ENCODE measurements around the gene PTEN.
"Not testable (repeated sequence)": the region's sequence is repeated elsewhere in the genome, so short reads cannot be mapped to it uniquely, and the experiment has no call there.

Gene PTEN

GRCh38 chr10:87841186-87841585 is 22.2 kb upstream of the PTEN start:
- Mint-ChIP-seq H3K36me3 (no peaks in the 10 kb centered on the region), H3K4me1 (peaks cover 9% of the 10 kb centered on the region), H3K27ac (no peak overlapping the region), H3K4me3 (no peak overlapping the region), H3K9me3 (no peaks in the 10 kb centered on the region), H3K27me3 (no peaks in the 10 kb centered on the region)
- ATAC-seq = no peak

- Mint-ChIP-seq H3K9me3 (no peaks in the 10 kb centered on the region), H3K36me3 (no peaks in the 10 kb centered on the region), H3K4me3 (no peak overlapping the region), H3K4me1 (peaks cover 6% of the 10 kb centered on the region), H3K27ac (no peak overlapping the region), H3K27me3 (no peaks in the 10 kb centered on the region)
- no peak for ATAC-seq
Measured at GRCh38 chr10:87842220-87842641, 21.2 kb upstream of the PTEN start.

GRCh38 chr10:87842776-87843497 is 20.5 kb upstream of the PTEN start:
- Mint-ChIP-seq H3K27me3 (no peaks in the 10 kb centered on the region), H3K4me1 (no peaks in the 10 kb centered on the region), H3K27ac (no peak overlapping the region), H3K9me3 (no peaks in the 10 kb centered on the region), H3K36me3 (no peaks in the 10 kb centered on the region), H3K4me3 (no peak overlapping the region)
- ATAC-seq = no peak

GRCh38 chr10:87843714-87844113 is 19.7 kb upstream of the PTEN start:
- Mint-ChIP-seq H3K36me3 (no peaks in the 10 kb centered on the region), H3K9me3 (no peaks in the 10 kb centered on the region), H3K27ac (no peak overlapping the region), H3K4me3 (no peak overlapping the region), H3K4me1 (no peaks in the 10 kb centered on the region), H3K27me3 (no peaks in the 10 kb centered on the region)
- no peak for ATAC-seq

- H3K27me3 Mint-ChIP-seq = no peaks in the 10 kb centered on the region
- no peak for ATAC-seq
Measured at GRCh38 chr10:87844837-87845623, 18.4 kb upstream of the PTEN start.

GRCh38 chr10:87845624-87845998 is 17.8 kb upstream of the PTEN start:
- Mint-ChIP-seq H3K36me3 (no peaks in the 10 kb centered on the region), H3K27me3 (no peaks in the 10 kb centered on the region)

More at GRCh38 chr10:87844837-87845623, 18.4 kb upstream of the PTEN start:
- H3K27ac Mint-ChIP-seq = no peak overlapping the region
- H3K4me1 Mint-ChIP-seq = no peaks in the 10 kb centered on the region
- no peak overlapping the region for H3K4me3 Mint-ChIP-seq
- no peaks in the 10 kb centered on the region for H3K36me3 Mint-ChIP-seq
- H3K9me3 Mint-ChIP-seq = no peaks in the 10 kb centered on the region

GRCh38 chr10:87846023-87846422 is 17.4 kb upstream of the PTEN start:
- no peaks in the 10 kb centered on the region for H3K9me3 Mint-ChIP-seq

More at GRCh38 chr10:87845624-87845998, 17.8 kb upstream of the PTEN start:
- Mint-ChIP-seq H3K4me3 (no peak overlapping the region), H3K27ac (no peak overlapping the region), H3K4me1 (no peaks in the 10 kb centered on the region), H3K9me3 (no peaks in the 10 kb centered on the region)
- no peak for ATAC-seq

GRCh38 chr10:87846711-87847110 is 16.7 kb upstream of the PTEN start:
- not testable (repeated sequence) for H3K27ac Mint-ChIP-seq, H3K9me3 Mint-ChIP-seq, H3K4me1 Mint-ChIP-seq, H3K4me3 Mint-ChIP-seq, H3K27me3 Mint-ChIP-seq, ATAC-seq, H3K36me3 Mint-ChIP-seq

More at GRCh38 chr10:87846023-87846422, 17.4 kb upstream of the PTEN start:
- H3K4me3 Mint-ChIP-seq = no peak overlapping the region
- H3K4me1 Mint-ChIP-seq = peaks cover 2% of the 10 kb centered on the region
- no peaks in the 10 kb centered on the region for H3K27me3 Mint-ChIP-seq
- no peak for ATAC-seq
- no peaks in the 10 kb centered on the region for H3K36me3 Mint-ChIP-seq
- no peak overlapping the region for H3K27ac Mint-ChIP-seq

- H3K9me3 Mint-ChIP-seq = no peaks in the 10 kb centered on the region
- H3K4me3 Mint-ChIP-seq = no peak overlapping the region
- H3K27ac Mint-ChIP-seq = no peak overlapping the region
- ATAC-seq = no peak
- no peaks in the 10 kb centered on the region for H3K36me3 Mint-ChIP-seq
- peaks cover 4% of the 10 kb centered on the region for H3K4me1 Mint-ChIP-seq
- no peaks in the 10 kb centered on the region for H3K27me3 Mint-ChIP-seq
Measured at GRCh38 chr10:87847550-87847949, 15.9 kb upstream of the PTEN start.

- peaks cover 4% of the 10 kb centered on the region for H3K4me1 Mint-ChIP-seq
- H3K36me3 Mint-ChIP-seq = no peaks in the 10 kb centered on the region
Measured at GRCh38 chr10:87849001-87849400, 14.4 kb upstream of the PTEN start.

GRCh38 chr10:87850742-87851205 is 12.7 kb upstream of the PTEN start:
- H3K4me1 Mint-ChIP-seq = peaks cover 4% of the 10 kb centered on the region
- ATAC-seq = peak; percentile 67

More at GRCh38 chr10:87849001-87849400, 14.4 kb upstream of the PTEN start:
- Mint-ChIP-seq H3K27me3 (no peaks in the 10 kb centered on the region), H3K27ac (no peak overlapping the region), H3K9me3 (no peaks in the 10 kb centered on the region), H3K4me3 (no peak overlapping the region)
- no peak for ATAC-seq

GRCh38 chr10:87852089-87852488 is 11.3 kb upstream of the PTEN start:
- no peak overlapping the region for H3K4me3 Mint-ChIP-seq
- no peak for ATAC-seq
- peaks cover 4% of the 10 kb centered on the region for H3K4me1 Mint-ChIP-seq
- no peaks in the 10 kb centered on the region for H3K36me3 Mint-ChIP-seq
- H3K9me3 Mint-ChIP-seq = no peaks in the 10 kb centered on the region
- H3K27me3 Mint-ChIP-seq = no peaks in the 10 kb centered on the region
- H3K27ac Mint-ChIP-seq = no peak overlapping the region

More at GRCh38 chr10:87850742-87851205, 12.7 kb upstream of the PTEN start:
- Mint-ChIP-seq H3K27ac (no peak overlapping the region), H3K9me3 (no peaks in the 10 kb centered on the region), H3K27me3 (no peaks in the 10 kb centered on the region), H3K4me3 (no peak overlapping the region), H3K36me3 (no peaks in the 10 kb centered on the region)

GRCh38 chr10:87855247-87855646 is 8.2 kb upstream of the PTEN start:
- H3K27ac Mint-ChIP-seq, H3K4me3 Mint-ChIP-seq: not testable (repeated sequence)

GRCh38 chr10:87855665-87856064 is 7.8 kb upstream of the PTEN start:
- not testable (repeated sequence) for H3K36me3 Mint-ChIP-seq, H3K27ac Mint-ChIP-seq, H3K27me3 Mint-ChIP-seq, H3K4me3 Mint-ChIP-seq, H3K9me3 Mint-ChIP-seq, ATAC-seq
- H3K4me1 Mint-ChIP-seq = peaks cover 12% of the 10 kb centered on the region

More at GRCh38 chr10:87855247-87855646, 8.2 kb upstream of the PTEN start:
- not testable (repeated sequence) for H3K36me3 Mint-ChIP-seq, H3K27me3 Mint-ChIP-seq, ATAC-seq, H3K9me3 Mint-ChIP-seq, H3K4me1 Mint-ChIP-seq

- peaks cover 27% of the 10 kb centered on the region for H3K4me1 Mint-ChIP-seq
- H3K36me3 Mint-ChIP-seq = peaks cover 8% of the 10 kb centered on the region
- no peaks in the 10 kb centered on the region for H3K27me3 Mint-ChIP-seq
- no peak for ATAC-seq
- H3K4me3 Mint-ChIP-seq = peak overlapping the region; percentile 3
- H3K9me3 Mint-ChIP-seq = no peaks in the 10 kb centered on the region
- H3K27ac Mint-ChIP-seq = peak overlapping the region; percentile 90
Measured at GRCh38 chr10:87860156-87860795, 3.1 kb upstream of the PTEN start.
